ENCODE data around the gene EIPR1. TPM values are rescaled to one million over a fixed set of nuclear protein-coding genes. Genes with fewer than 3 reads are reported as not detected.
"Not testable (repeated sequence)": the region's sequence is repeated elsewhere in the genome, so short reads cannot be mapped to it uniquely, and the experiment has no call there.

EIPR1 gene
- total and polyA plus RNA-seq, 2 experiments from 2014 or later = 17.4 to 46.3 TPM

- TF ChIP-seq CTCF (conservative IDR thresholded peaks at IDR 0.05; ENCODE audit: low read depth in 2 of 2) (no peak), ETS1 (IDR thresholded peaks at IDR 0.05) (no peak), POLR2AphosphoS5 (IDR thresholded peaks at IDR 0.05; ENCODE audit: low read depth) (no peak), ZNF331 (CRISPR knock-in tag; IDR thresholded peaks at IDR 0.05; ENCODE audit: low read depth) (no peak), JUNB (IDR thresholded peaks at IDR 0.05; ENCODE audit: unreplicated experiment) (no peak)
Observed at GRCh38 chr2:3376821-3377220, 797 bp downstream of the EIPR1 start (continued).

- not testable (repeated sequence) for H3K4me1 ChIP-seq (ENCODE audit: insufficient read depth); H3K4me2 ChIP-seq; H3K27me3 Mint-ChIP-seq (ENCODE audit: insufficient read depth, low read depth, poor library complexity); ATAC-seq; H3K9me2 ChIP-seq (ENCODE audit: insufficient read depth); H2AFZ ChIP-seq; H3K36me3 ChIP-seq (ENCODE audit: insufficient read depth); H3F3A ChIP-seq (replicated peaks; ENCODE audit: low read depth); H3K4me3 ChIP-seq; DNase-seq (ENCODE audit: low spot score); H3K27ac Mint-ChIP-seq; H3K4me1 Mint-ChIP-seq; H3K4me3 Mint-ChIP-seq; H4K20me1 ChIP-seq (replicated peaks; ENCODE audit: insufficient read depth); H3K27me3 ChIP-seq (ENCODE audit: insufficient read depth); H3K27ac ChIP-seq (ENCODE audit: low read depth)
- Mint-ChIP-seq H3K9me3 (peaks cover 24% of the 10 kb centered on the region), H3K36me3 (ENCODE audit: low read depth) (peaks cover 29% of the 10 kb centered on the region)
- H3K79me2 ChIP-seq (replicated peaks; ENCODE audit: insufficient read depth) = peaks cover 74% of the 10 kb centered on the region
Observed at GRCh38 chr2:3369340-3370181, 8.1 kb downstream of the EIPR1 start.

GRCh38 chr2:3368261-3368722 lies 9.3 kb downstream of the EIPR1 start:
- Histone ChIP-seq H3K4me3 (no peak overlapping the region), H2AFZ (no peak overlapping the region), H3K79me2 (replicated peaks; ENCODE audit: insufficient read depth) (peaks cover 84% of the 10 kb centered on the region), H3K27ac (ENCODE audit: low read depth) (no peak overlapping the region), H3K9me2 (ENCODE audit: insufficient read depth) (no peaks in the 10 kb centered on the region), H3F3A (replicated peaks; ENCODE audit: low read depth) (no peaks in the 10 kb centered on the region), H3K4me2 (no peak overlapping the region), H4K20me1 (replicated peaks; ENCODE audit: insufficient read depth) (peaks cover 6% of the 10 kb centered on the region; the same call in 1 of the 2 replicates), H3K4me1 (ENCODE audit: insufficient read depth) (peaks cover 6% of the 10 kb centered on the region; the same call in 1 of the 2 replicates), H3K27me3 (ENCODE audit: insufficient read depth) (no peaks in the 10 kb centered on the region), H3K36me3 (ENCODE audit: insufficient read depth) (peaks cover 4% of the 10 kb centered on the region; the same call in 1 of the 2 replicates)
- DNase-seq (ENCODE audit: low spot score) = no peak
- peaks cover 24% of the 10 kb centered on the region for H3K9me3 Mint-ChIP-seq
- peaks cover 5% of the 10 kb centered on the region; the same call in 2 of the 3 replicates for H3K4me1 Mint-ChIP-seq
- no peak for TF ChIP-seq ZNF114 (CRISPR knock-in tag; IDR thresholded peaks at IDR 0.05)
- ATAC-seq = no peak
- H3K4me3 Mint-ChIP-seq = no peak overlapping the region
- no peaks in the 10 kb centered on the region for H3K27me3 Mint-ChIP-seq (ENCODE audit: insufficient read depth, low read depth, poor library complexity)
- no peak overlapping the region for H3K27ac Mint-ChIP-seq
- peaks cover 29% of the 10 kb centered on the region for H3K36me3 Mint-ChIP-seq (ENCODE audit: low read depth)
